T-cell (primary cell): Measurements from ENCODE around the gene NHS. TPM values are rescaled to one million over a fixed set of nuclear protein-coding genes. Genes with fewer than 3 reads are reported as not detected.

ENCODE experiments used
- ATAC-seq, 4 experiments: fragments of 200-7000 bp in 3 of 4; fragments of 150-1000 bp in 1 of 4; cut with Tn5 transposase; replicated peaks in 1 of 4; 1 replicate in 3 of 4; 2 replicates in 1 of 4; pipeline ENCODE4 v1.10.0; 2021; ENCODE audit warnings: moderate library complexity in 3 of 4, mild to moderate bottlenecking in 2 of 4, moderate number of reproducible peaks in 1 of 4
- CTCF ChIA-PET, 2 donors: fragments of 300-600 bp; sonication (Branson Sonifier 250); formaldehyde crosslinking; loops; one replicate each; lab custom pipeline; 2022; ENCODE audit warnings: antibody characterized with exemption in 2 of 2; lab: Charles Lee
- POLR2A ChIA-PET, 2 donors: fragments of 300-600 bp; sonication (Branson Sonifier 250); formaldehyde crosslinking; loops; one replicate each; lab custom pipeline; 2022; ENCODE audit warnings: antibody characterized with exemption in 2 of 2; lab: Charles Lee
- DNase-seq, 35 experiments: peaks; one replicate each; pipeline versions ENCODE4 v3.0.0 to v3.0.0-alpha.2; 2013 to 2023
- H3K27ac ChIP-seq: one replicate; pipeline ENCODE4 v1.5.1; 2013; ENCODE audit warnings: low read length
- H3K27me3 ChIP-seq, 2 experiments: replicated peaks in 1 of 2; 1 replicate in 1 of 2; 2 replicates in 1 of 2; pipeline versions ENCODE4 v1.6.1 to v1.7.0; 2013; ENCODE audit warnings: low read length in 1 of 2, mixed read lengths in 1 of 2; ENCODE audit not compliant: control insufficient read depth in 2 of 2, insufficient read depth in 2 of 2; ENCODE audit errors: extremely low read depth in 1 of 2
- H3K36me3 ChIP-seq, 2 donors: 1 replicate in 1 of 2; 2 replicates in 1 of 2; pipeline versions ENCODE4 v1.6.1 to v1.7.0; 2013; ENCODE audit warnings: low read length in 1 of 2; ENCODE audit not compliant: control insufficient read depth in 2 of 2, insufficient read depth in 1 of 2; ENCODE audit errors: extremely low read depth in 1 of 2
- H3K4me1 ChIP-seq, 2 experiments: 1 replicate in 1 of 2; 2 replicates in 1 of 2; pipeline versions ENCODE4 v1.6.1 to v1.7.0; 2013; ENCODE audit warnings: low read length in 2 of 2, mixed read lengths in 1 of 2; ENCODE audit not compliant: insufficient read depth in 2 of 2, control insufficient read depth in 1 of 2; ENCODE audit errors: extremely low read depth in 1 of 2
- H3K4me3 ChIP-seq, 2 donors: 1 replicate in 1 of 2; 2 replicates in 1 of 2; pipeline versions ENCODE4 v1.5.1 to v1.7.0; 2013; ENCODE audit warnings: mild to moderate bottlenecking in 2 of 2, low read length in 1 of 2, moderate library complexity in 1 of 2; ENCODE audit not compliant: control insufficient read depth in 1 of 2; ENCODE audit errors: extremely low read depth in 1 of 2
- H3K9me3 ChIP-seq: 2 replicates; pipeline ENCODE4 v1.7.0; 2013
- H3K27ac Mint-ChIP-seq, 2 donors: one replicate each; pipeline ENCODE4 v1.8.0; 2020 to 2021; ENCODE audit warnings: mild to moderate bottlenecking in 2 of 2, mixed read lengths in 2 of 2
- H3K27me3 Mint-ChIP-seq, 2 donors: one replicate each; pipeline ENCODE4 v1.8.0; 2021 to 2022; ENCODE audit warnings: mixed read lengths in 2 of 2
- H3K36me3 Mint-ChIP-seq: one replicate; pipeline ENCODE4 v1.8.0; 2021; ENCODE audit warnings: mixed read lengths
- H3K4me1 Mint-ChIP-seq, 3 donors: one replicate each; pipeline ENCODE4 v1.8.0; 2020 to 2022; ENCODE audit warnings: mixed read lengths in 3 of 3, mild to moderate bottlenecking in 1 of 3
- H3K4me3 Mint-ChIP-seq, 3 donors: one replicate each; pipeline ENCODE4 v1.8.0; 2020 to 2022; ENCODE audit warnings: mild to moderate bottlenecking in 3 of 3, mixed read lengths in 3 of 3, moderate library complexity in 3 of 3
- H3K9me3 Mint-ChIP-seq, 3 donors: one replicate each; pipeline ENCODE4 v1.8.0; 2020 to 2022; ENCODE audit warnings: mixed read lengths in 3 of 3
- WGBS: methylation state at CpG from one replicate; pipeline ENCODE4 v1.1.5; 2013; ENCODE audit warnings: missing lambda C conversion rate; ENCODE audit not compliant: insufficient coverage; 5-methylcytosine and 5-hydroxymethylcytosine counted together
- total RNA-seq, 35 experiments: library from RNA in 6 of 35; stranded (reverse) in 6 of 35; fragments of 120-200 nt in 1 of 35; gene quantifications; one replicate each; pipeline versions ENCODE4 v1.2.1 to v1.2.4 and lab custom pipeline; 2013 to 2026

NHS gene
- total RNA-seq, 5 donors from 2014 or later (not counting 1 experiment from before 2014, with no cell fraction given), result 0.03 to 0.20 (median 0.11) TPM; not detected in 1

DNA sequence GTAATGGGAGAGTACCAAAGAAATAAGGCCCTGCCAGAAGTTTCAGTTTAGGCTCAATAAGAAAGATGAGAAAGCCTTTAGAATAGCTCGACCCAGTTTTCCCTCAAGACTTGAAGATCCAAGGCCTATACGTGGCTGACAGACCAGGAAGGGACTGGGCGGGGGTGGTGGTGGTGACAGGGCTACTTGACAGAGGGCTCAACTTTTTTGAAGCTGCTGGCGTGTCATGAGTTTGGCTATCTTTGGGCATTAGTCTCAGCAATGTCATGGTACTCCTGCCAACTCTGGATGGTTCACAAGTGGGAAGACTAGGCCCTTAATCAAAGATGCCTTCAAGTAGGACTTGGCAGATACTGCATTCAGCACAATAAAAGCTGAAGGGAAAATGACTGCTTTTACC, 262.2 kb downstream of the NHS start:
- Mint-ChIP-seq H3K9me3 (no peaks in the 10 kb centered on the region), H3K4me1 (peaks cover 0 to 9% (median 8%) of the 10 kb centered on the region in 3 donors), H3K27me3 (peaks cover 0 to 8% of the 10 kb centered on the region in 2 donors), H3K4me3 (no peak overlapping the region), H3K27ac (no peak overlapping the region), H3K36me3 (no peaks in the 10 kb centered on the region)
- H3K27me3 ChIP-seq, result no peaks in the 10 kb centered on the region
- H3K27ac ChIP-seq, result no peak overlapping the region
- ChIA-PET CTCF (no interaction called here), POLR2A (no interaction called here)
- H3K9me3 ChIP-seq, result no peaks in the 10 kb centered on the region
- ATAC-seq, result no peak
- no peaks in the 10 kb centered on the region for H3K4me1 ChIP-seq
- H3K4me3 ChIP-seq, result no peak overlapping the region
- WGBS, result 92% methylated on average over 2 of the region's 4 CpGs
- no peak for DNase-seq
- H3K36me3 ChIP-seq, result no peaks in the 10 kb centered on the region

DNA sequence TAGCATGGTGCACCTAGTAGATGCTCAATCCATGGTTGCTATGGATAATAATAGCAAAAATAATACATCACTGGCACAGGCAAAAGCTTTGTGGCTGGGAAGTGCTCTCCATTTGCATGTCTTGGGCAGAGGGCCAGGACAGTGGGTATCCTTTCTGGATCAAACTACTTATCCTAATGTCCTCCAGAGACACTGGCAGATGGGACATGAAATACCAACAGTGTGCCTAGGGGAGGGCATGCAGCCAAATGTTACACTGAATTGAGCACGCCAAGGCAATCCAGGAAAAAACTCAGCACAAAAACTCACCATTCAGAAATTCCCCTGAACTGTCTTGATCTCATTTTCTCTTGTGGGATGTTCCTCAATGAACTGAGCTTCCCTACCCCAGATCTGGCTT, 263.7 kb downstream of the NHS start:
- Mint-ChIP-seq H3K4me1 (peaks cover 0 to 2% (median 0%) of the 10 kb centered on the region in 3 donors), H3K9me3 (no peaks in the 10 kb centered on the region), H3K36me3 (no peaks in the 10 kb centered on the region), H3K4me3 (no peak overlapping the region), H3K27me3 (peaks cover 0 to 8% of the 10 kb centered on the region in 2 donors), H3K27ac (no peak overlapping the region)
- no peaks in the 10 kb centered on the region for H3K4me1 ChIP-seq
- no peak for ATAC-seq
- no peak overlapping the region for H3K4me3 ChIP-seq
- POLR2A ChIA-PET, result no interaction called here
- CTCF ChIA-PET, result no interaction called here
- DNase-seq, result no peak
- H3K9me3 ChIP-seq, result no peaks in the 10 kb centered on the region
- no peaks in the 10 kb centered on the region for H3K36me3 ChIP-seq
- no peaks in the 10 kb centered on the region for H3K27me3 ChIP-seq
- no peak overlapping the region for H3K27ac ChIP-seq
- WGBS, result no CpG with 5 or more reads among the region's 1 CpG

DNA sequence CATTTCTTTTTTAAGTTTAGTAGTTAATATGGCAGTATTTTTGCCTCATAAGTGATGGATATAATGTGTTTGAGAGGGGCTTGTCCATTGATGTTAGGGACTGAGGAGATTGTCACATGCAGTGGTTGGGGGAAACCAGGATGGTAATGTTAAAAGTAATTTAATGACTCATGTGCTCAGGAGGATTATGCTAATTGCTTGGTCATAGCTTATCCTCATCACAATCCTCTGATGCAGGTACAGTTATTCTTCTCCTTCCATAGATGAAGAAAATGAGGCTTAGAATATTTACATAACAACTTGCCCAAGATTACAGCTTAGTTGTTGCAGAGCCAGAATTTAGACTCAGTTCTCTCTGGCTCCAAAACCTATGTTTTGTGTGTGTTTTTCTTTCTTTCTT, 267.9 kb downstream of the NHS start:
- no peaks in the 10 kb centered on the region for H3K9me3 ChIP-seq
- Mint-ChIP-seq H3K27ac (no peak overlapping the region), H3K4me1 (no peaks in the 10 kb centered on the region), H3K27me3 (peaks cover 0 to 8% of the 10 kb centered on the region in 2 donors), H3K9me3 (no peaks in the 10 kb centered on the region), H3K4me3 (no peak overlapping the region), H3K36me3 (no peaks in the 10 kb centered on the region)
- DNase-seq, result no peak
- ATAC-seq, result no peak
- H3K27me3 ChIP-seq, result no peaks in the 10 kb centered on the region
- ChIA-PET POLR2A (no interaction called here), CTCF (interaction anchor here in 1 of 2 donors (0.5 kb wide), 1 partner anchor 712 kb away, joined by 5 read pairs; no protein-coding TSS in a partner anchor)
- H3K4me3 ChIP-seq, result no peak overlapping the region
- H3K4me1 ChIP-seq, result no peaks in the 10 kb centered on the region
- H3K27ac ChIP-seq, result no peak overlapping the region
- H3K36me3 ChIP-seq, result no peaks in the 10 kb centered on the region

DNA sequence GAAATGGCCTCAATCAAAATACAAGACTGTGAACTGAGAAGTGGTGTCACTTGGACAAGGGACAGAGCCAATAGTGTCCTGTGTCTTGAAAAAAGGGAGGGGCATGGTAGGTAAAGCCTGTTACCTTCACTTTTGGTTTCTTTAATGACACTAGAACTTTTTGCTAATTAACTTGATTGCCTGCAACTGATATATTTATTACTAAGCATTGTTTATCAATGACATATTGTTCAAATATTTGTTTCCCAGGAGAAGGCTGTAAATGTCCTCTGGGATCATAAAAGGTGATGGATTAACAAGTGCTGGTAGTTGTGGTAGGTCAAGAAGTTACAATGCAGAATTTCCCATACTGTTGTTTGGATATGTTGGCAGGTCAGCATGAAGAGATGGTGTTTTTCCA, 268.5 kb downstream of the NHS start:
- CTCF ChIA-PET, result no interaction called here
- Mint-ChIP-seq H3K9me3 (no peaks in the 10 kb centered on the region), H3K36me3 (no peaks in the 10 kb centered on the region), H3K4me3 (no peak overlapping the region), H3K27ac (no peak overlapping the region), H3K4me1 (no peaks in the 10 kb centered on the region), H3K27me3 (peaks cover 0 to 8% of the 10 kb centered on the region in 2 donors)
- H3K27ac ChIP-seq, result no peak overlapping the region
- no peaks in the 10 kb centered on the region for H3K27me3 ChIP-seq
- no peaks in the 10 kb centered on the region for H3K9me3 ChIP-seq
- DNase-seq, result no peak
- no peak for ATAC-seq
- POLR2A ChIA-PET, result no interaction called here
- no peak overlapping the region for H3K4me3 ChIP-seq
- no peaks in the 10 kb centered on the region for H3K4me1 ChIP-seq
- no peaks in the 10 kb centered on the region for H3K36me3 ChIP-seq

DNA sequence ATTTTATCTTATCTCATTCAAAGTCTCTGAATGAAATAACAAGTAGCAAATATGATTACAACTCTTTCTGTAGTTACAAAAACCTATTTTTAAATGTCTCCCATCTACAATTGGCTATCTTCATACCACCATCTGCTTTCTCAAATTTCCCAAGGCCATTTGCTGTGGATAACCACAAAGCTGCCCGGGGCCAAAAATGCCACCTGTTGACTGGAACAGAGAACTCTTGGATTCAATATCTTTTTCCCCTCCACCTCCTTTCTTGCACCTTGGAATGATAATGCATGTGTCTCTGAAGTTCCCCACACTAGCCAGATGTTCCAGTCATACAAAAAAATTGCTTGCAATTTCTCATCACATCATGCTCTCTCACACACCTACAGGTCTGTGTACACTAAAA, 269.0 kb downstream of the NHS start:
- H3K9me3 ChIP-seq, result no peaks in the 10 kb centered on the region
- H3K27ac ChIP-seq, result no peak overlapping the region
- POLR2A ChIA-PET, result no interaction called here
- no peaks in the 10 kb centered on the region for H3K27me3 ChIP-seq
- Mint-ChIP-seq H3K27ac (no peak overlapping the region), H3K9me3 (no peaks in the 10 kb centered on the region), H3K36me3 (no peaks in the 10 kb centered on the region), H3K27me3 (peaks cover 0 to 8% of the 10 kb centered on the region in 2 donors), H3K4me3 (no peak overlapping the region), H3K4me1 (no peaks in the 10 kb centered on the region)
- no peak for ATAC-seq
- CTCF ChIA-PET, result no interaction called here
- DNase-seq, result no peak
- no peak overlapping the region for H3K4me3 ChIP-seq
- WGBS, result 100% methylated on average over 1 of the region's 1 CpG
- no peaks in the 10 kb centered on the region for H3K4me1 ChIP-seq
- no peaks in the 10 kb centered on the region for H3K36me3 ChIP-seq

DNA sequence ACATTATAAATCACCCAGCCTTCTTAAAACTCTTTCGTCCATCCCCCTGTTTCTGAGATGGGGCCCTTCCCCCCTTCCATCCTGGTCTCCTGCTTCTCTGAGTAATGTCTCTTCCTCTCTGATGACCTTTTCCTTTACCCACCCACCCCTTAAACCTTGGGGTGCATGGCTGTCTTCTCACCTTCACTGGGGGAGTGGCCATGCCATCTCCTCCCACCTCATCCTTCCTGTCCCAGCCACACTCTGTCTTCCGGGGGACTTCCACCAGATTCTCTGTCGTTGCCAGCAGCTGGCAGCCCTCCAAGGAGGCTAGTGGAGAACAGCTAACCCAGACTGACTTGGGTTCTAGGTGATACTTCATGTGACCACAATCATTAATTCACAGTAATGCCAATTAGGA, 279.1 kb downstream of the NHS start:
- H3K9me3 Mint-ChIP-seq, result no peaks in the 10 kb centered on the region
- no peaks in the 10 kb centered on the region for H3K36me3 Mint-ChIP-seq
- Histone ChIP-seq H3K27me3 (peaks cover 0 to 21% of the 10 kb centered on the region in 2 experiments), H3K4me1 (peaks cover 0 to 26% of the 10 kb centered on the region in 2 experiments), H3K36me3 (no peaks in the 10 kb centered on the region), H3K9me3 (no peaks in the 10 kb centered on the region), H3K27ac (no peak overlapping the region), H3K4me3 (no peak overlapping the region)
- H3K4me3 Mint-ChIP-seq, result peak overlapping the region in 2 of 3 donors; percentile 82 to 86
- peaks cover 18 to 34% (median 28%) of the 10 kb centered on the region in 3 donors for H3K4me1 Mint-ChIP-seq
- ChIA-PET POLR2A (no interaction called here), CTCF (no interaction called here)
- WGBS, result 50% methylated on average over 1 of the region's 3 CpGs
- H3K27ac Mint-ChIP-seq, result no peak overlapping the region
- DNase-seq (peak in 33 of 35 experiments; percentile 8 to 69 (median 39)), ATAC-seq (peak in 3 of 4 experiments; percentile 31 to 78 (median 37))
- peaks cover 11% of the 10 kb centered on the region in 2 donors for H3K27me3 Mint-ChIP-seq
